HK-2 (cell line): ENCODE results near the gene DENND4B.
"Not testable (repeated sequence)": the region's sequence is repeated elsewhere in the genome, so short reads cannot be mapped to it uniquely, and the experiment has no call there.

Experiments
- DNase-seq: peaks from one replicate; pipeline ENCODE4 v3.0.0-alpha.2; 2018; ENCODE audit not compliant: unreplicated experiment

The DENND4B gene

GRCh38 chr1:153926405-153926804, 20.1 kb downstream of the DENND4B start:
- no peak for DNase-seq

GRCh38 chr1:153922972-153923925, 23.3 kb downstream of the DENND4B start, which contains the start of gene GATAD2B:
TSS of gene GATAD2B (minus strand) at chr1:153922972. CDS start at chr1:153828347, 94,625 bp downstream.
- peak; percentile 99 for DNase-seq

- DNase-seq: no peak
These were observed 24.2 kb downstream of the DENND4B start for GRCh38 chr1:153922076-153922971.

GRCh38 chr1:153921803-153922075, 24.8 kb downstream of the DENND4B start:
- no peak for DNase-seq

GRCh38 chr1:153921080-153921802, 25.3 kb downstream of the DENND4B start:
- DNase-seq: no peak

GRCh38 chr1:153919876-153920852, 26.4 kb downstream of the DENND4B start:
- DNase-seq: no peak

GRCh38 chr1:153916297-153916696, 30.2 kb downstream of the DENND4B start:
- no peak for DNase-seq

- no peak for DNase-seq
These were observed 34.2 kb downstream of the DENND4B start for GRCh38 chr1:153912349-153912748.

- not testable (repeated sequence) for DNase-seq
These were observed 36.0 kb downstream of the DENND4B start for GRCh38 chr1:153910560-153910959.

- DNase-seq: no peak
These were observed 38.4 kb downstream of the DENND4B start for GRCh38 chr1:153908071-153908470.

- no peak for DNase-seq
These were observed 39.4 kb downstream of the DENND4B start for GRCh38 chr1:153907134-153907533.

- no peak for DNase-seq
These were observed 40.1 kb downstream of the DENND4B start for GRCh38 chr1:153906396-153906795.

- DNase-seq: not testable (repeated sequence)
These were observed 40.6 kb downstream of the DENND4B start for GRCh38 chr1:153905908-153906307.

- DNase-seq: no peak
These were observed 42.6 kb downstream of the DENND4B start for GRCh38 chr1:153903841-153904455.

GRCh38 chr1:153899509-153899908, 47.0 kb downstream of the DENND4B start:
- no peak for DNase-seq

GRCh38 chr1:153895866-153896265, 50.7 kb downstream of the DENND4B start:
- DNase-seq: not testable (repeated sequence)

GRCh38 chr1:153891042-153891441, 55.5 kb downstream of the DENND4B start:
- DNase-seq: not testable (repeated sequence)

GRCh38 chr1:153888533-153888932, 58.0 kb downstream of the DENND4B start:
- no peak for DNase-seq

GRCh38 chr1:153886127-153886526, 60.4 kb downstream of the DENND4B start:
- no peak for DNase-seq

GRCh38 chr1:153883223-153883622, 63.3 kb downstream of the DENND4B start:
- no peak for DNase-seq
